Tibial nerve (tissue), 4 donors: ENCODE results near the gene ASIC3. TPM values are rescaled to one million over a fixed set of nuclear protein-coding genes. Genes with fewer than 3 reads are reported as not detected.

Source experiments
- DNase-seq, 2 donors: peaks; one replicate each; pipeline ENCODE4 v3.0.0-alpha.2; 2019; ENCODE audit warnings: low spot score in 2 of 2
- H3K27ac ChIP-seq, 4 donors: fragments of 200-600 bp; sonication (generic) in 3 of 4; one replicate each; pipeline ENCODE4 v1.5.1; 2017 to 2019; ENCODE audit warnings: mild to moderate bottlenecking in 1 of 4
- H3K27me3 ChIP-seq, 2 donors: fragments of 200-600 bp; sonication (generic) in 1 of 2; one replicate each; pipeline versions ENCODE4 v1.5.1 to v1.6.0; 2017 to 2019
- H3K36me3 ChIP-seq, 3 donors: fragments of 200-600 bp; sonication (generic); one replicate each; pipeline ENCODE4 v1.5.1; 2018 to 2019
- H3K4me1 ChIP-seq, 4 donors: fragments of 200-600 bp; sonication (generic) in 3 of 4; one replicate each; pipeline ENCODE4 v1.5.1; 2017 to 2019
- H3K4me3 ChIP-seq, 4 donors: fragments of 200-600 bp; sonication (generic) in 3 of 4; one replicate each; pipeline ENCODE4 v1.5.1; 2017 to 2019; ENCODE audit warnings: mild to moderate bottlenecking in 1 of 4, moderate library complexity in 1 of 4
- H3K9me3 ChIP-seq, 4 donors: fragments of 200-600 bp; sonication (generic) in 3 of 4; one replicate each; pipeline ENCODE4 v1.5.1; 2017 to 2019
- CTCF ChIP-seq, 5 experiments: fragments of 200-600 bp in 3 of 5; fragments of 450-650 bp in 2 of 5; sonication (generic) in 3 of 5; IDR thresholded peaks; one replicate each; pipeline ENCODE4 v1.5.1; 2016 to 2019; ENCODE audit warnings: antibody characterized with exemption in 5 of 5, mild to moderate bottlenecking in 3 of 5, moderate library complexity in 2 of 5
- EP300 ChIP-seq, 2 donors: sonication (generic); formaldehyde crosslinking; IDR thresholded peaks; one replicate each; pipeline ENCODE4 v1.6.1; 2017; ENCODE audit warnings: antibody characterized with exemption in 2 of 2, mild to moderate bottlenecking in 1 of 2
- POLR2A ChIP-seq, 2 donors: fragments of 450-650 bp; IDR thresholded peaks; one replicate each; pipeline ENCODE4 v1.6.1; 2017; ENCODE audit warnings: antibody characterized with exemption in 2 of 2, mild to moderate bottlenecking in 2 of 2, moderate library complexity in 2 of 2
- WGBS, 2 donors: methylation state at CpG; one replicate each; pipeline ENCODE4 v1.1.5; 2018; 5-methylcytosine and 5-hydroxymethylcytosine counted together
- total RNA-seq, 4 donors: library from RNA; depleted of rRNA; stranded (reverse); fragments of >200 nt; gene quantifications; one replicate each; pipeline ENCODE4 v1.1.0, GENCODE V29; 2016

The ASIC3 gene
- total RNA-seq, 4 donors from 2014 or later, result 1.7 to 6.0 (median 4.0) TPM

- Histone ChIP-seq H3K9me3 (no peaks in the 10 kb centered on the region), H3K36me3 (no peaks in the 10 kb centered on the region), H3K4me3 (no peak overlapping the region), H3K27ac (no peak overlapping the region), H3K27me3 (peaks cover 0 to 44% of the 10 kb centered on the region in 2 donors), H3K4me1 (peaks cover 0 to 5% (median 0%) of the 10 kb centered on the region in 4 donors)
- WGBS, 2 donors, result 96 to 97% methylated on average over 15 to 16 of the region's 16 CpGs
- TF ChIP-seq EP300 (IDR thresholded peaks at IDR 0.05) (no peak), CTCF (IDR thresholded peaks at IDR 0.05) (no peak), POLR2A (IDR thresholded peaks at IDR 0.05) (no peak)
- DNase-seq, result no peak
Measured at GRCh38 chr7:151001546-151001945, 46.8 kb upstream of the ASIC3 start.

- H3K27ac ChIP-seq, result no peak overlapping the region
- WGBS, 2 donors, result 55 to 72% methylated on average over 12 of the region's 12 CpGs
- peaks cover 0 to 13% (median 1%) of the 10 kb centered on the region in 4 donors for H3K4me1 ChIP-seq
- TF ChIP-seq CTCF (IDR thresholded peaks at IDR 0.05) (no peak), EP300 (IDR thresholded peaks at IDR 0.05) (no peak), POLR2A (IDR thresholded peaks at IDR 0.05) (no peak)
- H3K9me3 ChIP-seq, result no peaks in the 10 kb centered on the region
- no peak overlapping the region for H3K4me3 ChIP-seq
- DNase-seq, result no peak
- H3K27me3 ChIP-seq, result peaks cover 0 to 38% of the 10 kb centered on the region in 2 donors
- H3K36me3 ChIP-seq, result no peaks in the 10 kb centered on the region
Measured at GRCh38 chr7:151003572-151003971, 44.8 kb upstream of the ASIC3 start.

- no peak for DNase-seq
- Histone ChIP-seq H3K27ac (no peak overlapping the region), H3K9me3 (no peaks in the 10 kb centered on the region), H3K4me3 (no peak overlapping the region), H3K36me3 (no peaks in the 10 kb centered on the region), H3K4me1 (peaks cover 0 to 26% (median 1%) of the 10 kb centered on the region in 4 donors), H3K27me3 (peaks cover 0 to 49% of the 10 kb centered on the region in 2 donors)
- 73 to 80% methylated on average over 9 of the region's 9 CpGs for whole genome bisulfite sequencing, 2 donors
- TF ChIP-seq CTCF (IDR thresholded peaks at IDR 0.05) (no peak), EP300 (IDR thresholded peaks at IDR 0.05) (no peak), POLR2A (IDR thresholded peaks at IDR 0.05) (no peak)
Measured at GRCh38 chr7:151005566-151005965, 42.8 kb upstream of the ASIC3 start.

GRCh38 chr7:151006590-151007300, 41.6 kb upstream of the ASIC3 start:
- Histone ChIP-seq H3K4me3 (no peak overlapping the region), H3K9me3 (no peaks in the 10 kb centered on the region), H3K27ac (no peak overlapping the region), H3K27me3 (peaks cover 0 to 49% of the 10 kb centered on the region in 2 donors), H3K36me3 (no peaks in the 10 kb centered on the region), H3K4me1 (peaks cover 0 to 27% (median 1%) of the 10 kb centered on the region in 4 donors)
- 82 to 83% methylated on average over 16 to 23 of the region's 23 CpGs for WGBS, 2 donors
- no peak for DNase-seq
- TF ChIP-seq CTCF (IDR thresholded peaks at IDR 0.05) (no peak), POLR2A (IDR thresholded peaks at IDR 0.05) (no peak), EP300 (IDR thresholded peaks at IDR 0.05) (no peak)

- H3K4me1 ChIP-seq, result peaks cover 0 to 27% (median 1%) of the 10 kb centered on the region in 4 donors
- H3K27me3 ChIP-seq, result peaks cover 0 to 55% of the 10 kb centered on the region in 2 donors
- 61 to 76% methylated on average over 7 of the region's 7 CpGs for WGBS, 2 donors
- no peak overlapping the region for H3K4me3 ChIP-seq
- no peak for DNase-seq
- no peak overlapping the region for H3K27ac ChIP-seq
- H3K36me3 ChIP-seq, result no peaks in the 10 kb centered on the region
- TF ChIP-seq CTCF (IDR thresholded peaks at IDR 0.05) (no peak), EP300 (IDR thresholded peaks at IDR 0.05) (no peak), POLR2A (IDR thresholded peaks at IDR 0.05) (no peak)
- H3K9me3 ChIP-seq, result no peaks in the 10 kb centered on the region
Measured at GRCh38 chr7:151007469-151007898, 40.8 kb upstream of the ASIC3 start.
